Measurements from ENCODE around the gene RELT. TPM values are rescaled to one million over a fixed set of nuclear protein-coding genes. Genes with fewer than 3 reads are reported as not detected.

RELT gene
- polyA plus RNA-seq, 1 donor = 3.3 TPM

GRCh38 chr11:73335204-73335923, 40.8 kb upstream of the RELT start:
- no CpG with 5 or more reads among the region's 4 CpGs for WGBS (ENCODE audit: insufficient coverage, low lambda C conversion rate)
- H3K4me1 ChIP-seq (ENCODE audit: control insufficient read depth, insufficient read depth, low read length) = peaks cover 49% of the 10 kb centered on the region

GRCh38 chr11:73337846-73338245, 38.4 kb upstream of the RELT start:
- no peak for DNase-seq
- H3K36me3 ChIP-seq (ENCODE audit: control insufficient read depth, insufficient read depth, low read length) = peaks cover 17% of the 10 kb centered on the region
- WGBS (ENCODE audit: insufficient coverage, low lambda C conversion rate) = no CpG with 5 or more reads among the region's 2 CpGs
- H3K4me1 ChIP-seq (ENCODE audit: control insufficient read depth, insufficient read depth, low read length) = peaks cover 30% of the 10 kb centered on the region
- H3K27ac ChIP-seq (ENCODE audit: low read length) = no peak overlapping the region
- H3K4me3 ChIP-seq (ENCODE audit: low read length) = no peak overlapping the region
- H3K27me3 ChIP-seq (ENCODE audit: control insufficient read depth, insufficient read depth, low read length) = no peaks in the 10 kb centered on the region
- H3K9me3 ChIP-seq (ENCODE audit: control insufficient read depth, low read depth, low read length) = no peaks in the 10 kb centered on the region

More at GRCh38 chr11:73335204-73335923, 40.8 kb upstream of the RELT start:
- Histone ChIP-seq H3K27me3 (ENCODE audit: control insufficient read depth, insufficient read depth, low read length) (no peaks in the 10 kb centered on the region), H3K4me3 (ENCODE audit: low read length) (no peak overlapping the region), H3K9me3 (ENCODE audit: control insufficient read depth, low read depth, low read length) (no peaks in the 10 kb centered on the region), H3K36me3 (ENCODE audit: control insufficient read depth, insufficient read depth, low read length) (peaks cover 14% of the 10 kb centered on the region), H3K27ac (ENCODE audit: low read length) (peak overlapping the region; percentile 75)
- peak; percentile 70 to 78 for DNase-seq

- Histone ChIP-seq H3K4me1 (ENCODE audit: control insufficient read depth, insufficient read depth, low read length) (peaks cover 28% of the 10 kb centered on the region), H3K27me3 (ENCODE audit: control insufficient read depth, insufficient read depth, low read length) (no peaks in the 10 kb centered on the region), H3K27ac (ENCODE audit: low read length) (no peak overlapping the region), H3K9me3 (ENCODE audit: control insufficient read depth, low read depth, low read length) (no peaks in the 10 kb centered on the region), H3K36me3 (ENCODE audit: control insufficient read depth, insufficient read depth, low read length) (peaks cover 17% of the 10 kb centered on the region), H3K4me3 (ENCODE audit: low read length) (no peak overlapping the region)
- DNase-seq = no peak
- no CpG with 5 or more reads among the region's 4 CpGs for WGBS (ENCODE audit: insufficient coverage, low lambda C conversion rate)
Observed at GRCh38 chr11:73338279-73338678, 37.9 kb upstream of the RELT start.

- Histone ChIP-seq H3K27me3 (ENCODE audit: control insufficient read depth, insufficient read depth, low read length) (no peaks in the 10 kb centered on the region), H3K9me3 (ENCODE audit: control insufficient read depth, low read depth, low read length) (no peaks in the 10 kb centered on the region), H3K4me1 (ENCODE audit: control insufficient read depth, insufficient read depth, low read length) (peaks cover 11% of the 10 kb centered on the region), H3K27ac (ENCODE audit: low read length) (no peak overlapping the region), H3K36me3 (ENCODE audit: control insufficient read depth, insufficient read depth, low read length) (peaks cover 17% of the 10 kb centered on the region), H3K4me3 (ENCODE audit: low read length) (no peak overlapping the region)
- DNase-seq = no peak
- WGBS (ENCODE audit: insufficient coverage, low lambda C conversion rate) = no CpG with 5 or more reads among the region's 3 CpGs
Observed at GRCh38 chr11:73340164-73340563, 36.0 kb upstream of the RELT start.

- Histone ChIP-seq H3K4me1 (ENCODE audit: control insufficient read depth, insufficient read depth, low read length) (peaks cover 8% of the 10 kb centered on the region), H3K27ac (ENCODE audit: low read length) (no peak overlapping the region), H3K36me3 (ENCODE audit: control insufficient read depth, insufficient read depth, low read length) (peaks cover 20% of the 10 kb centered on the region), H3K4me3 (ENCODE audit: low read length) (peak overlapping the region; percentile 21), H3K27me3 (ENCODE audit: control insufficient read depth, insufficient read depth, low read length) (no peaks in the 10 kb centered on the region), H3K9me3 (ENCODE audit: control insufficient read depth, low read depth, low read length) (no peaks in the 10 kb centered on the region)
- no CpG with 5 or more reads among the region's 54 CpGs for WGBS (ENCODE audit: insufficient coverage, low lambda C conversion rate)
- no peak for DNase-seq
Observed at GRCh38 chr11:73342633-73343032, 33.6 kb upstream of the RELT start.

GRCh38 chr11:73343076-73343873, 32.9 kb upstream of the RELT start:
- peak overlapping the region; percentile 21 for H3K4me3 ChIP-seq (ENCODE audit: low read length)

GRCh38 chr11:73344191-73344607, 32.0 kb upstream of the RELT start:
- no peak for DNase-seq
- Histone ChIP-seq H3K27me3 (ENCODE audit: control insufficient read depth, insufficient read depth, low read length) (no peaks in the 10 kb centered on the region), H3K36me3 (ENCODE audit: control insufficient read depth, insufficient read depth, low read length) (peaks cover 32% of the 10 kb centered on the region), H3K27ac (ENCODE audit: low read length) (no peak overlapping the region), H3K9me3 (ENCODE audit: control insufficient read depth, low read depth, low read length) (no peaks in the 10 kb centered on the region), H3K4me1 (ENCODE audit: control insufficient read depth, insufficient read depth, low read length) (peaks cover 8% of the 10 kb centered on the region), H3K4me3 (ENCODE audit: low read length) (no peak overlapping the region)
- no CpG with 5 or more reads among the region's 20 CpGs for WGBS (ENCODE audit: insufficient coverage, low lambda C conversion rate)

More at GRCh38 chr11:73343076-73343873, 32.9 kb upstream of the RELT start:
- Histone ChIP-seq H3K27ac (ENCODE audit: low read length) (no peak overlapping the region), H3K27me3 (ENCODE audit: control insufficient read depth, insufficient read depth, low read length) (no peaks in the 10 kb centered on the region), H3K4me1 (ENCODE audit: control insufficient read depth, insufficient read depth, low read length) (peaks cover 8% of the 10 kb centered on the region), H3K9me3 (ENCODE audit: control insufficient read depth, low read depth, low read length) (no peaks in the 10 kb centered on the region), H3K36me3 (ENCODE audit: control insufficient read depth, insufficient read depth, low read length) (peaks cover 23% of the 10 kb centered on the region)
- WGBS (ENCODE audit: insufficient coverage, low lambda C conversion rate) = no CpG with 5 or more reads among the region's 40 CpGs
- DNase-seq = no peak

- no peak for DNase-seq
- no peaks in the 10 kb centered on the region for H3K9me3 ChIP-seq (ENCODE audit: control insufficient read depth, low read depth, low read length)
- peaks cover 8% of the 10 kb centered on the region for H3K4me1 ChIP-seq (ENCODE audit: control insufficient read depth, insufficient read depth, low read length)
- no peak overlapping the region for H3K27ac ChIP-seq (ENCODE audit: low read length)
- no peak overlapping the region for H3K4me3 ChIP-seq (ENCODE audit: low read length)
- H3K36me3 ChIP-seq (ENCODE audit: control insufficient read depth, insufficient read depth, low read length) = peaks cover 29% of the 10 kb centered on the region
- no peaks in the 10 kb centered on the region for H3K27me3 ChIP-seq (ENCODE audit: control insufficient read depth, insufficient read depth, low read length)
- no CpG with 5 or more reads among the region's 5 CpGs for WGBS (ENCODE audit: insufficient coverage, low lambda C conversion rate)
Observed at GRCh38 chr11:73345481-73346160, 30.6 kb upstream of the RELT start.

- no peak overlapping the region for H3K4me3 ChIP-seq (ENCODE audit: low read length)
- H3K27me3 ChIP-seq (ENCODE audit: control insufficient read depth, insufficient read depth, low read length) = no peaks in the 10 kb centered on the region
- no peak overlapping the region for H3K27ac ChIP-seq (ENCODE audit: low read length)
- no peak for DNase-seq
- no peaks in the 10 kb centered on the region for H3K9me3 ChIP-seq (ENCODE audit: control insufficient read depth, low read depth, low read length)
- no CpG with 5 or more reads among the region's 10 CpGs for WGBS (ENCODE audit: insufficient coverage, low lambda C conversion rate)
- peaks cover 29% of the 10 kb centered on the region for H3K36me3 ChIP-seq (ENCODE audit: control insufficient read depth, insufficient read depth, low read length)
- peaks cover 8% of the 10 kb centered on the region for H3K4me1 ChIP-seq (ENCODE audit: control insufficient read depth, insufficient read depth, low read length)
Observed at GRCh38 chr11:73346186-73346935, 29.8 kb upstream of the RELT start.

- Histone ChIP-seq H3K4me3 (ENCODE audit: low read length) (no peak overlapping the region), H3K4me1 (ENCODE audit: control insufficient read depth, insufficient read depth, low read length) (peaks cover 8% of the 10 kb centered on the region), H3K27me3 (ENCODE audit: control insufficient read depth, insufficient read depth, low read length) (no peaks in the 10 kb centered on the region), H3K9me3 (ENCODE audit: control insufficient read depth, low read depth, low read length) (no peaks in the 10 kb centered on the region), H3K36me3 (ENCODE audit: control insufficient read depth, insufficient read depth, low read length) (peaks cover 27% of the 10 kb centered on the region), H3K27ac (ENCODE audit: low read length) (no peak overlapping the region)
- no peak for DNase-seq
- no CpG with 5 or more reads among the region's 12 CpGs for WGBS (ENCODE audit: insufficient coverage, low lambda C conversion rate)
Observed at GRCh38 chr11:73347067-73347466, 29.1 kb upstream of the RELT start.
